HG02571 (cell line): ENCODE results near the gene ZNF365.
"Not testable (repeated sequence)": the region's sequence is repeated elsewhere in the genome, so short reads cannot be mapped to it uniquely, and the experiment has no call there.

Experiments
- ATAC-seq: cut with Tn5 transposase; IDR thresholded peaks from one replicate; pipeline ENCODE4 v1.9.1; 2021; ENCODE audit warnings: mild to moderate bottlenecking, moderate library complexity; ENCODE audit not compliant: unreplicated experiment

ZNF365 gene

GRCh38 chr10:62377026-62377415 is 2.9 kb downstream of the ZNF365 start:
- ATAC-seq: no peak

- no peak for ATAC-seq
Observed at GRCh38 chr10:62377966-62378365, 3.8 kb downstream of the ZNF365 start.

GRCh38 chr10:62378877-62379276 is 4.7 kb downstream of the ZNF365 start:
- not testable (repeated sequence) for ATAC-seq

- no peak for ATAC-seq
Observed at GRCh38 chr10:62379394-62379793, 5.2 kb downstream of the ZNF365 start.

GRCh38 chr10:62380016-62380415 is 5.8 kb downstream of the ZNF365 start:
- ATAC-seq: no peak

GRCh38 chr10:62381385-62382102 is 7.4 kb downstream of the ZNF365 start:
- no peak for ATAC-seq

GRCh38 chr10:62382831-62383230 is 8.7 kb downstream of the ZNF365 start:
- no peak for ATAC-seq

- ATAC-seq: no peak
Observed at GRCh38 chr10:62384057-62384446, 9.9 kb downstream of the ZNF365 start.

- ATAC-seq: no peak
Observed at GRCh38 chr10:62384447-62385081, 10.4 kb downstream of the ZNF365 start.

GRCh38 chr10:62386356-62387320 is 12.5 kb downstream of the ZNF365 start:
- no peak for ATAC-seq

GRCh38 chr10:62388328-62388727 is 14.2 kb downstream of the ZNF365 start:
- no peak for ATAC-seq

GRCh38 chr10:62390497-62391176 is 16.5 kb downstream of the ZNF365 start:
- no peak for ATAC-seq

- ATAC-seq: no peak
Observed at GRCh38 chr10:62393237-62393636, 19.1 kb downstream of the ZNF365 start.

- no peak for ATAC-seq
Observed at GRCh38 chr10:62394556-62395018, 20.4 kb downstream of the ZNF365 start.

GRCh38 chr10:62395892-62396291 is 21.7 kb downstream of the ZNF365 start:
- ATAC-seq: no peak

- ATAC-seq: no peak
Observed at GRCh38 chr10:62396864-62397263, 22.7 kb downstream of the ZNF365 start.

- ATAC-seq: no peak
Observed at GRCh38 chr10:62399211-62399610, 25.0 kb downstream of the ZNF365 start.

- ATAC-seq: no peak
Observed at GRCh38 chr10:62402508-62402907, 28.3 kb downstream of the ZNF365 start.

- not testable (repeated sequence) for ATAC-seq
Observed at GRCh38 chr10:62410528-62410927, 36.4 kb downstream of the ZNF365 start.

- ATAC-seq: not testable (repeated sequence)
Observed at GRCh38 chr10:62410934-62411333, 36.8 kb downstream of the ZNF365 start.

GRCh38 chr10:62413048-62413447 is 38.9 kb downstream of the ZNF365 start:
- no peak for ATAC-seq
